Measurements from ENCODE around the gene RANBP1. TPM values are rescaled to one million over a fixed set of nuclear protein-coding genes. Genes with fewer than 3 reads are reported as not detected.

The RANBP1 gene
- total and polyA plus RNA-seq, 2 donors (not counting 1 experiment from before 2014, with no cell fraction given) = 67.0 to 77.6 TPM

GRCh38 chr22:20123366-20124082 is 7.6 kb downstream of the RANBP1 start:
- ChIA-PET CTCF (no interaction called here), POLR2A (interaction anchor here (0.7 kb wide), 1 partner anchor 1747 kb away, joined by 7 read pairs; no protein-coding TSS in a partner anchor)
- 98% methylated on average over 13 of the region's 13 CpGs for WGBS (ENCODE audit: insufficient coverage)
- H3K9me3 ChIP-seq (ENCODE audit: control extremely low read depth in 1 of 3, control insufficient read depth in 2 of 3, insufficient read depth in 1 of 3, low read length in 2 of 3) = no peaks in the 10 kb centered on the region
- intact Hi-C loops (cut with micrococcal nuclease) = no loop called here
- H4K20me1 ChIP-seq (ENCODE audit: control insufficient read depth, insufficient read depth, low read length, poor library complexity, severe bottlenecking) = peaks cover 60% of the 10 kb centered on the region
- no peak overlapping the region for H3K4me3 Mint-ChIP-seq
- H3K36me3 ChIP-seq (replicated peaks in 1 of 2; ENCODE audit: control extremely low read depth in 1 of 2, control insufficient read depth in 1 of 2, extremely low read depth in 1 of 2, insufficient read depth in 2 of 2, low read length in 1 of 2) = peaks cover 0 to 47% of the 10 kb centered on the region in 2 experiments
- peaks cover 9% of the 10 kb centered on the region for H3K4me1 Mint-ChIP-seq
- H3K9ac ChIP-seq (ENCODE audit: low read length) = no peak overlapping the region
- no peak for TF ChIP-seq EZH2 (IDR thresholded peaks at IDR 0.05; ENCODE audit: borderline replicate concordance, insufficient read depth, low read depth, low read length, poor library complexity, severe bottlenecking)
- no peak for TF ChIP-seq CTCF (IDR thresholded peaks at IDR 0.05)
- DNase-seq = no peak
- H3K4me3 ChIP-seq (ENCODE audit: control extremely low read depth in 1 of 5, extremely low read depth in 1 of 5, insufficient read depth in 1 of 5, low read depth in 2 of 5, low read length in 4 of 5) = no peak overlapping the region
- H3K27me3 Mint-ChIP-seq = no peaks in the 10 kb centered on the region
- no peak for ATAC-seq (ENCODE audit: low read depth)
- no peak overlapping the region for H3K27ac Mint-ChIP-seq
- H3K27me3 ChIP-seq (replicated peaks in 1 of 4; ENCODE audit: control extremely low read depth in 1 of 4, control insufficient read depth in 3 of 4, insufficient read depth in 4 of 4, low read length in 3 of 4) = no peaks in the 10 kb centered on the region
- H3K79me2 ChIP-seq (ENCODE audit: control insufficient read depth, insufficient read depth, low read length) = peaks cover 57% of the 10 kb centered on the region
- H3K27ac ChIP-seq (ENCODE audit: low read length in 2 of 2) = no peak overlapping the region
- no peaks in the 10 kb centered on the region for H3K9me3 Mint-ChIP-seq (ENCODE audit: insufficient read depth)
- no peak overlapping the region for H3K4me2 ChIP-seq (replicated peaks; ENCODE audit: low read depth, low read length, poor library complexity, severe bottlenecking)
- peaks cover 5 to 15% of the 10 kb centered on the region in 2 donors for H3K4me1 ChIP-seq (ENCODE audit: control insufficient read depth in 2 of 2, insufficient read depth in 2 of 2, low read length in 2 of 2)
- H2AFZ ChIP-seq (ENCODE audit: insufficient read depth, low read depth, low read length, poor library complexity, severe bottlenecking) = no peak overlapping the region

GRCh38 chr22:20124083-20124787 is 8.3 kb downstream of the RANBP1 start:
- Histone ChIP-seq H3K4me3 (ENCODE audit: control extremely low read depth in 1 of 5, extremely low read depth in 1 of 5, insufficient read depth in 1 of 5, low read depth in 2 of 5, low read length in 4 of 5) (no peak overlapping the region), H2AFZ (ENCODE audit: insufficient read depth, low read depth, low read length, poor library complexity, severe bottlenecking) (no peak overlapping the region), H4K20me1 (ENCODE audit: control insufficient read depth, insufficient read depth, low read length, poor library complexity, severe bottlenecking) (peaks cover 53% of the 10 kb centered on the region), H3K9ac (ENCODE audit: low read length) (no peak overlapping the region), H3K79me2 (ENCODE audit: control insufficient read depth, insufficient read depth, low read length) (peaks cover 50% of the 10 kb centered on the region), H3K9me3 (ENCODE audit: control extremely low read depth in 1 of 3, control insufficient read depth in 2 of 3, insufficient read depth in 1 of 3, low read length in 2 of 3) (no peaks in the 10 kb centered on the region), H3K4me1 (ENCODE audit: control insufficient read depth in 2 of 2, insufficient read depth in 2 of 2, low read length in 2 of 2) (peaks cover 0 to 8% of the 10 kb centered on the region in 2 donors), H3K27ac (ENCODE audit: low read length in 2 of 2) (no peak overlapping the region), H3K27me3 (replicated peaks in 1 of 4; ENCODE audit: control extremely low read depth in 1 of 4, control insufficient read depth in 3 of 4, insufficient read depth in 4 of 4, low read length in 3 of 4) (no peaks in the 10 kb centered on the region), H3K4me2 (replicated peaks; ENCODE audit: low read depth, low read length, poor library complexity, severe bottlenecking) (no peak overlapping the region), H3K36me3 (replicated peaks in 1 of 2; ENCODE audit: control extremely low read depth in 1 of 2, control insufficient read depth in 1 of 2, extremely low read depth in 1 of 2, insufficient read depth in 2 of 2, low read length in 1 of 2) (peaks cover 0 to 47% of the 10 kb centered on the region in 2 experiments)
- DNase-seq = no peak
- no peak for ATAC-seq (ENCODE audit: low read depth)
- Mint-ChIP-seq H3K27ac (no peak overlapping the region), H3K27me3 (no peaks in the 10 kb centered on the region), H3K4me1 (peaks cover 4% of the 10 kb centered on the region), H3K4me3 (no peak overlapping the region), H3K9me3 (ENCODE audit: insufficient read depth) (no peaks in the 10 kb centered on the region)
- WGBS (ENCODE audit: insufficient coverage) = 93% methylated on average over 6 of the region's 11 CpGs
- ChIA-PET CTCF (no interaction called here), POLR2A (interaction anchor here (0.7 kb wide), 1 partner anchor 1746 kb away, joined by 7 read pairs; no protein-coding TSS in a partner anchor)
- no peak for TF ChIP-seq EZH2 (IDR thresholded peaks at IDR 0.05; ENCODE audit: borderline replicate concordance, insufficient read depth, low read depth, low read length, poor library complexity, severe bottlenecking)
- intact Hi-C loops (cut with micrococcal nuclease) = no loop called here
